Pancreas (tissue), 10 donors: ENCODE measurements around the gene PEPD. TPM values are rescaled to one million over a fixed set of nuclear protein-coding genes. Genes with fewer than 3 reads are reported as not detected.
A peak's percentile ranks its signal among the peaks of the same experiment; 100 is the strongest.

Experiments
- ATAC-seq, 4 donors: fragments of 200-7000 bp; cut with Tn5 transposase; one replicate each; pipeline versions ENCODE4 v1.8.0 to v1.9.1; 2020; ENCODE audit warnings: mild to moderate bottlenecking in 4 of 4, moderate library complexity in 4 of 4
- DNase-seq, 6 donors: peaks; one replicate each; pipeline ENCODE4 v3.0.0-alpha.2; 2020
- FAIRE-seq: peaks from 2 replicates; lab custom pipeline; 2012; peaks lifted over from hg19 to GRCh38; lab: Jason Lieb, UNC
- H3K27ac ChIP-seq, 4 donors: fragments of 200-600 bp; sonication (generic); 1 replicate in 3 of 4; 2 replicates in 1 of 4; pipeline versions ENCODE4 v1.5.0 to v1.8.0; 2020
- H3K27me3 ChIP-seq, 4 donors: fragments of 200-600 bp; one replicate each; pipeline ENCODE4 v1.8.0; 2021
- H3K36me3 ChIP-seq, 3 donors: fragments of 200-600 bp; sonication (generic) in 1 of 3; one replicate each; pipeline versions ENCODE4 v1.5.0 to v1.8.0; 2020 to 2021
- H3K4me1 ChIP-seq, 3 donors: fragments of 200-600 bp; one replicate each; pipeline ENCODE4 v1.8.0; 2021
- H3K4me3 ChIP-seq, 4 donors: fragments of 200-600 bp; sonication (generic) in 2 of 4; one replicate each; pipeline versions ENCODE4 v1.5.0 to v1.8.0; 2020 to 2021
- H3K9me3 ChIP-seq, 4 donors: fragments of 200-600 bp; one replicate each; pipeline ENCODE4 v1.8.0; 2021
- CTCF ChIP-seq, 4 donors: fragments of 200-600 bp; sonication (generic) in 3 of 4; IDR thresholded peaks; one replicate each; pipeline versions ENCODE4 v1.5.0 to v1.8.0; 2021; ENCODE audit warnings: antibody characterized with exemption in 4 of 4
- WGBS, 2 donors: extraction: QIAGEN DNeasy Blood & Tissue Kit; methylation state at CpG; one replicate each; pipeline ENCODE4 v1.1.7; 2013; 5-methylcytosine and 5-hydroxymethylcytosine counted together
- intact Hi-C, 3 donors: fragments of 100-400 bp; cut with DNase I; formaldehyde crosslinking; loops; one replicate each; pipeline versions ENCODE4 v1.11.1 to v1.14.2; 2022
- polyA plus RNA-seq, 2 donors: library from polyadenylated mRNA; stranded (reverse); fragments of 200-250 nt; gene quantifications; one replicate each; pipeline ENCODE4 v1.2.3, GENCODE V29; 2013
- total RNA-seq, 6 donors: library from RNA; stranded (reverse); fragmentation: NEBNext Ultra II Directional in 4 of 6; extraction: Animal tissue kit (Norgen Biotek cat#: 25700) in 4 of 6; gene quantifications; one replicate each; pipeline versions ENCODE4 v1.2.1 to v1.2.4, GENCODE V29; 2021 to 2023
- donor health status: healthy with polysubstance abuse.
- donor health status: DM: no; HTN: no; CAD: no; lungs with moderate emphysema.
- donor health status: DM: no; HTN: no; CAD: no.
- donor health status: control.
- donor health status: control.
- donor health status: Bipolar disorder and iron deficiency.
- donor health status: DM: yes; HTN: yes; CAD: no.
- donor health status: DM: no; HTN: no; CAD: no.
- donor health status: DM: no; HTN: no; CAD: no.
- donor health status: DM: yes; HTN: yes; CAD: no.

Gene PEPD
- total and polyA plus RNA-seq, 8 donors, result 13.7 to 36.1 (median 22.5) TPM

GRCh38 chr19:33400856-33401682 lies 120.5 kb downstream of the PEPD start:
- intact Hi-C loops, result loop anchor here in 1 of 3 donors (10.0 kb wide), 1 partner anchor 156 kb away; no protein-coding TSS in a partner anchor
- FAIRE-seq (no peak), ATAC-seq (no peak), DNase-seq (peak in 3 of 6 donors; percentile 28 to 69 (median 51))
- H3K4me1 ChIP-seq, result peaks cover 7 to 11% (median 8%) of the 10 kb centered on the region in 3 donors
- no peaks in the 10 kb centered on the region for H3K36me3 ChIP-seq
- H3K4me3 ChIP-seq, result no peak overlapping the region
- no peak for TF ChIP-seq CTCF (IDR thresholded peaks at IDR 0.05)
- WGBS, 2 donors, result 82 to 89% methylated on average over 23 to 24 of the region's 24 CpGs
- no peak overlapping the region for H3K27ac ChIP-seq
- no peaks in the 10 kb centered on the region for H3K27me3 ChIP-seq
- H3K9me3 ChIP-seq, result no peaks in the 10 kb centered on the region

DNA sequence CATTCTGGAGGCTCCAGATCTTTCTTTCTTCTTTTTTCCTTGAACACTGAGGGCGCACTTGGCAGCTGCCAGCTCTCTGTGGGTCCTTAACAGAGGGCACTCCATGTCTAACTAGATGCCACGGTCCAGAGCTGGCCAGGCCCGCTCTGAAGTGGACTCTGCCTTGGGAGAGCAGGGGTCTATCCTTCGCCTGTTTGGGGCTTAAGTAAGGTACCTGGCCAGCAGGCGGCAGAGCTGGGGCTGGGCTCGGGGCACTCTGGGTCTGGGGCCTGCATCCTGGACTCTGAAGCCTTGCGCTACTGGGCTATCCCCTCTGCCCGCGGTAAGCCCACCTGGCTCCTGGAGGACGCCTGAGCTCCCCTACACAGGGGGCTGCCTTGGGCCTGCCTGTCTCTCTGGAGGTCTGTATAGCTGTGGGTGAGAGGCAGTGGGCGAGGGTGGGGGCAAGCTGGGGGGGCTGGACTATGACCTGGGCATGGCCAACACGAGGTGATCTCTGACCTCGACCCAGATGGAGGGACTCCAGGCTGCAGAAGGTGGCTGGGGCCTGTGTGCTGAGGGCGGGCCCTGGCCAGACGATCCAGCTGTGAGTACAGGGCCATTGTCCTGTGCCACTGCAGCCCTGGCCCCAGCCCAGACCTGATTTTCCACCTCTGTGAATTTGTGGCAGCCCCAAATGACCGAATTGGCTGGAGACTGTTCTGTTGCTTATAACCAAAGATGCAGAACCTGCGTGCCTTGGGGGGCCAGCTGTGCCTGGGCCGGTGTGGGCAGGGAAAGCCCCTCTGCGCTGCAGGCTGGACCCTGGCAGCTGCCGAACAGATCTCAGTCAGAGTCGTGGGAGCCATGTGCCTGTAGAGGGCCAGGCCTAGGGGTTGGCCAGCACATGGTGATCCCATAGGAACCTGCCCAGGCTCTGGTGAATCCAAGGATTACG lies 121.6 kb downstream of the PEPD start:
- ATAC-seq (no peak), DNase-seq (peak in 2 of 6 donors; percentile 45 to 55), FAIRE-seq (no peak)
- intact Hi-C loops, result loop anchor here in 1 of 3 donors (10.0 kb wide), 1 partner anchor 155 kb away; no protein-coding TSS in a partner anchor
- TF ChIP-seq CTCF (IDR thresholded peaks at IDR 0.05), result no peak
- Histone ChIP-seq H3K27me3 (no peaks in the 10 kb centered on the region), H3K36me3 (no peaks in the 10 kb centered on the region), H3K4me1 (peaks cover 7 to 11% (median 8%) of the 10 kb centered on the region in 3 donors), H3K4me3 (no peak overlapping the region), H3K9me3 (no peaks in the 10 kb centered on the region), H3K27ac (no peak overlapping the region)
- 82 to 85% methylated on average over 22 of the region's 22 CpGs for WGBS, 2 donors

DNA sequence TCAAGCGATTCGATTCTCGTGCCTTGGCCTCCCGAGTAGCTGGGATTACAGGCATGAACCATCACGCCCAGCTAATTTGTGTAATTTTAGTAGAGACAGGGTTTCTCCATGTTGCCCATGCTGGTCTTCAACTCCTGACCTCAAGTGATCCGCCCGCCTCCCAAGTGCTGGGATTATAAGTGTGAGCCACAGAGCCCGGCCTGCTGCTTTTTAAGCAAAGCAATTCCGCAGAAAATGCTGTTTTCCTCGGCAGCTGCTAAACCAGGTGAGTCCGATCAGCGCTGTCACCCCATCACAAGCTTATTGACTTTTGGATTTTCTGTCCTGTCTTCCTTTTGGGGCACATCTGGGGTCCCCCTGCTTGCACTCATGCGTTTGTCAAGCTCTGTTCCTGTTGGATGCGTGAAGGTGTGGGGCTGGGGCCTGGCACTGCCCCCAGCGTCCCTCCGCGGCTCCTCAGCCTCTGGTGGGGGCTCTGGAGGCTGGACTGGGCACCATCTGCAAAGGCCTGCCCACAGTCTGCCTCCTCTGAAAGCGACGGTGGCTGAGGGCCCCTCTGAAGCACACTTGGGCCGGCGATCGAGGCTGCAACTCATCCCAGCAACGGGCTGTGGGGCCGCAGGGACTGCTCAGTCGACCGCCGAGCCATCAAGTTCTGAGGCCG lies 122.4 kb downstream of the PEPD start:
- H3K27ac ChIP-seq, result no peak overlapping the region
- WGBS, 2 donors, result 93% methylated on average over 28 of the region's 28 CpGs
- DNase-seq, result peak in 2 of 6 donors; percentile 42 to 52
- no peaks in the 10 kb centered on the region for H3K27me3 ChIP-seq
- H3K4me3 ChIP-seq, result no peak overlapping the region
- H3K4me1 ChIP-seq, result peaks cover 7 to 11% (median 8%) of the 10 kb centered on the region in 3 donors
- H3K36me3 ChIP-seq, result no peaks in the 10 kb centered on the region
- intact Hi-C loops, result no loop called here
- H3K9me3 ChIP-seq, result no peaks in the 10 kb centered on the region
- no peak for FAIRE-seq
- no peak for ATAC-seq
- no peak for TF ChIP-seq CTCF (IDR thresholded peaks at IDR 0.05)

GRCh38 chr19:33398361-33399060 lies 123.1 kb downstream of the PEPD start:
- H3K27ac ChIP-seq, result no peak overlapping the region
- peak in 2 of 6 donors; percentile 42 to 50 for DNase-seq
- H3K4me3 ChIP-seq, result no peak overlapping the region
- intact Hi-C loops, result no loop called here
- FAIRE-seq, result no peak
- no peaks in the 10 kb centered on the region for H3K27me3 ChIP-seq
- H3K36me3 ChIP-seq, result no peaks in the 10 kb centered on the region
- peaks cover 6 to 7% (median 6%) of the 10 kb centered on the region in 3 donors for H3K4me1 ChIP-seq
- no peak for TF ChIP-seq CTCF (IDR thresholded peaks at IDR 0.05)
- ATAC-seq, result no peak
- no peaks in the 10 kb centered on the region for H3K9me3 ChIP-seq
- WGBS, 2 donors, result 90 to 91% methylated on average over 19 of the region's 19 CpGs
